GM23338 (cell line): ENCODE measurements around the gene ASB2. TPM values are rescaled to one million over a fixed set of nuclear protein-coding genes. Genes with fewer than 3 reads are reported as not detected.

Experiments used
- ATAC-seq: fragments of 200-7000 bp; cut with Tn5 transposase; 3 replicates; pipeline ENCODE4 v1.9.1; 2020
- DNase-seq: peaks from one replicate; pipeline ENCODE4 v3.0.0-alpha.2; 2015; ENCODE audit warnings: low spot score
- H2AFZ ChIP-seq: fragments of 200-600 bp; sonication (generic); 2 replicates; pipeline ENCODE4 v1.8.0; 2016; ENCODE audit warnings: antibody characterized with exemption, mild to moderate bottlenecking, moderate library complexity
- H3F3A ChIP-seq: fragments of 200-600 bp; sonication (generic); replicated peaks from 2 replicates; pipeline ENCODE4 v1.8.0; 2017; ENCODE audit warnings: antibody characterized with exemption, mixed run types, low read depth
- H3K27ac ChIP-seq: fragments of 200-600 bp; sonication (generic); 2 replicates; pipeline ENCODE4 v1.6.1; 2016; ENCODE audit warnings: low read depth
- H3K27me3 ChIP-seq: fragments of 200-600 bp; sonication (generic); 2 replicates; pipeline ENCODE4 v1.8.0; 2016; ENCODE audit warnings: mild to moderate bottlenecking, mixed run types, moderate library complexity; ENCODE audit not compliant: insufficient read depth
- H3K36me3 ChIP-seq: fragments of 200-600 bp; sonication (generic); 2 replicates; pipeline ENCODE4 v1.8.0; 2016; ENCODE audit warnings: mild to moderate bottlenecking; ENCODE audit not compliant: insufficient read depth
- H3K4me1 ChIP-seq: fragments of 200-600 bp; sonication (generic); 2 replicates; pipeline ENCODE4 v1.8.0; 2016; ENCODE audit warnings: mild to moderate bottlenecking, moderate library complexity; ENCODE audit not compliant: insufficient read depth
- H3K4me2 ChIP-seq: fragments of 200-600 bp; sonication (generic); 2 replicates; pipeline ENCODE4 v1.7.1; 2017; ENCODE audit warnings: mixed run types
- H3K4me3 ChIP-seq: fragments of 200-600 bp; sonication (generic); 2 replicates; pipeline ENCODE4 v1.6.1; 2016; ENCODE audit warnings: mixed run types
- H3K79me2 ChIP-seq: fragments of 200-600 bp; sonication (generic); replicated peaks from 2 replicates; pipeline ENCODE4 v1.8.0; 2017; ENCODE audit warnings: mild to moderate bottlenecking; ENCODE audit not compliant: insufficient read depth
- H3K9me2 ChIP-seq: fragments of 200-600 bp; sonication (generic); 2 replicates; pipeline ENCODE4 v1.8.0; 2017; ENCODE audit not compliant: insufficient read depth
- H4K20me1 ChIP-seq: fragments of 200-600 bp; sonication (generic); replicated peaks from 2 replicates; pipeline ENCODE4 v1.8.0; 2017; ENCODE audit warnings: mild to moderate bottlenecking; ENCODE audit not compliant: insufficient read depth
- H3K27ac Mint-ChIP-seq: 2 replicates; pipeline ENCODE4 v1.8.0; 2020; ENCODE audit warnings: inconsistent platforms, mild to moderate bottlenecking, moderate library complexity, mixed read lengths
- H3K27me3 Mint-ChIP-seq: 3 replicates; pipeline ENCODE4 v1.8.0; 2022; ENCODE audit warnings: low read depth, mild to moderate bottlenecking, moderate library complexity, mixed read lengths, inconsistent platforms; ENCODE audit not compliant: insufficient read depth, poor library complexity
- H3K36me3 Mint-ChIP-seq: 3 replicates; pipeline ENCODE4 v1.8.0; 2021; ENCODE audit warnings: low read depth, mild to moderate bottlenecking, inconsistent platforms, moderate library complexity, mixed read lengths
- H3K4me1 Mint-ChIP-seq: 3 replicates; pipeline ENCODE4 v1.8.0; 2020; ENCODE audit warnings: mild to moderate bottlenecking, inconsistent platforms, mixed read lengths
- H3K4me3 Mint-ChIP-seq: 3 replicates; pipeline ENCODE4 v1.8.0; 2021; ENCODE audit warnings: moderate library complexity, mild to moderate bottlenecking, inconsistent platforms, mixed read lengths
- H3K9me3 Mint-ChIP-seq: 3 replicates; pipeline ENCODE4 v1.8.0; 2020; ENCODE audit warnings: moderate library complexity, mild to moderate bottlenecking, inconsistent platforms, mixed read lengths
- CREB1 ChIP-seq: fragments of 250-450 bp; sonication (Bioruptor Pico); IDR thresholded peaks from 2 replicates; pipeline ENCODE4 v1.5.0; 2020; ENCODE audit warnings: low read depth, mild to moderate bottlenecking, moderate library complexity
- CTCF ChIP-seq, 2 experiments: fragments of 200-600 bp in 1 of 2; sonication (generic) in 1 of 2; conservative IDR thresholded peaks; 2 replicates each; pipeline versions ENCODE4 v1.5.1 to v1.6.1; 2016 to 2017; ENCODE audit warnings: antibody characterized with exemption in 2 of 2, low read depth in 2 of 2, mild to moderate bottlenecking in 2 of 2, moderate library complexity in 1 of 2
- ETS1 ChIP-seq: IDR thresholded peaks from 2 replicates; pipeline ENCODE4 v1.6.1; 2016; ENCODE audit warnings: antibody characterized with exemption
- EZH2phosphoT487 ChIP-seq: fragments of 200-600 bp; sonication (generic); IDR thresholded peaks from one replicate; pipeline ENCODE4 v1.8.1; 2018; ENCODE audit warnings: antibody characterized with exemption; ENCODE audit not compliant: unreplicated experiment
- STAT1 ChIP-seq: IDR thresholded peaks from one replicate; pipeline ENCODE4 v1.6.1; 2016; ENCODE audit warnings: antibody characterized with exemption; ENCODE audit not compliant: unreplicated experiment
- ZNF331 ChIP-seq: fragments of 250-450 bp; sonication (Bioruptor Pico); IDR thresholded peaks from 2 replicates; pipeline ENCODE4 v1.5.0; 2020; ENCODE audit warnings: low read depth, mild to moderate bottlenecking, moderate library complexity
- ZNF462 ChIP-seq: fragments of 250-450 bp; sonication (Bioruptor Pico); IDR thresholded peaks from 2 replicates; pipeline ENCODE4 v1.5.0; 2020; ENCODE audit warnings: mild to moderate bottlenecking, moderate library complexity
- polyA plus RNA-seq: library from polyadenylated mRNA; unstranded; fragments of >200 nt; fragmentation: Nextera tagmentation; extraction: Ambion mirVana; gene quantifications from 2 replicates; pipeline ENCODE4 v1.2.1, GENCODE V29; 2016
- total RNA-seq: library from RNA; depleted of rRNA; stranded (reverse); fragments of >200 nt; shearing (Covaris generic); gene quantifications from 2 replicates; pipeline ENCODE4 v1.2.3, GENCODE V29; 2014

The ASB2 gene
- total and polyA plus RNA-seq, 2 experiments from 2014 or later: 1.2 to 1.7 TPM

DNA sequence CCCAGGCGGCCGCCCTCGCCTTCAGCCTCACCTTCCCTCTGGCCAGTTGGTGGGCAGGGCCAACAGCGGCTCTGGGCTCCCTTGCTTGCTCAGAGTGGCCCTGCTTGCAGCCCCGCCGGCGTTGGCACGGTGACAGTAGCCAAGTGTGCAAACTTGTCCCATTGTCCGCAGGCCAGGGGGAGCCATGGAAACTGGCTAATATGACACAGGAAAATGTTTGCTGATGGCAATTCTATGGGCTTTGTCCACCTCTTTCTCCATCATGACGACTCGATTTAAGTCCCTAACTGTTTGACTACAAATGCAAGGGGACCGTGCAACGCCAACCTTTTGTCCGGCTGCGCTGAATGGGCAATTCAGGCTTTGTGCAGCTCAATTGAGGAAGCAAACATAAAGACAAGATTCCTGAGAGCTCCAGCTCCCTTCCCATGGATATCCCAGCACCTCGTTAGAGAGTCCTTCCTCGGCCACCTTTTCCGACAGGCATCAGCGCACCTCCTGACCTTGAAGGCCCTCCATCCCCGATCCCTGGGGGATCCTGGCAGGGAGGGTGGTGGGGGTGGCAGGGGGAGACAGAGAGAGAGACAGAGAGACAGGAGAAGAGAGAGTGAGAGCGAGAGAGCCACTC lies 50.0 kb downstream of the ASB2 start (continued):
- no peak for TF ChIP-seq ZNF462 (CRISPR knock-in tag)

DNA sequence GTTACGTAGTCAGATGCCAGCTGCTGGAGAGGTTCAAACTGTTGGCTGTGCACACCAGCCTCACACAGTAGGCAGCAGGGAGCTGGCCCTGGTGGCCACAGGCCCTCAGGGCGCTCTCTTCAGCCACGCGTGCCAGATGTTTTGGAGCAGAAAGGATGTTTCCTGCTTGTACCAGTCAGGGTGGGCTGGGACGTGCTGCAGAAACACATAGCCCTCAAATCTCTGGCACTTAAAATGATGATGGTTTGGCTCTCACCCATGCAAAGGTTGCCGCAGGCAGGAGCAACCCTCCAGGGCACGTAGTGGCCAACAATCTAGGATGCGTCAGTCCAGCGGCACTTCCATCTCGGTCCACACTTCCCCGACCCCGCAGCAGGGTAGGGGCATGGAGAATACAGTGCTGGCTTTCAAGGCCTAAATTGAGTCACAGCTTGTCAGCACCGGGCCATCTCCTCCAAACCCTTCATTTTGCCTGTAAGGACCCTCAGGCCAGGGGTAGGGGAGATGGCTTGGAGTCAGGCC lies 50.9 kb downstream of the ASB2 start:
- H3K36me3 ChIP-seq: no peaks in the 10 kb centered on the region
- Mint-ChIP-seq H3K4me1 (no peaks in the 10 kb centered on the region; the same call in 1 of the 3 replicates), H3K27ac (no peak overlapping the region), H3K4me3 (no peak overlapping the region), H3K27me3 (peaks cover 11% of the 10 kb centered on the region), H3K36me3 (no peaks in the 10 kb centered on the region; the same call in 2 of the 3 replicates), H3K9me3 (no peaks in the 10 kb centered on the region)
- H3K4me2 ChIP-seq: no peak overlapping the region
- no peaks in the 10 kb centered on the region for H3K4me1 ChIP-seq
- DNase-seq (no peak), ATAC-seq (no peak)
- H3F3A ChIP-seq: no peaks in the 10 kb centered on the region
- no peaks in the 10 kb centered on the region for H3K27me3 ChIP-seq
- no peaks in the 10 kb centered on the region for H4K20me1 ChIP-seq
- no peak overlapping the region for H2AFZ ChIP-seq
- H3K9me2 ChIP-seq: no peaks in the 10 kb centered on the region
- H3K27ac ChIP-seq: no peak overlapping the region
- H3K79me2 ChIP-seq: no peaks in the 10 kb centered on the region
- H3K4me3 ChIP-seq: no peak overlapping the region
- TF ChIP-seq STAT1 (no peak), CREB1 (CRISPR knock-in tag) (no peak), ETS1 (no peak), CTCF (conservative IDR thresholded peaks at IDR 0.05; ENCODE audit: low read depth in 2 of 2) (no peak), ZNF331 (CRISPR knock-in tag) (no peak), EZH2phosphoT487 (no peak)
